HEK293 (cell line): ENCODE data around the gene NIBAN1.

Experiments used
- AEBP2 ChIP-seq: fragments of 450-650 bp; formaldehyde crosslinking; IDR thresholded peaks from 2 replicates; pipeline ENCODE4 v1.5.1; 2016; ENCODE audit warnings: missing biosample characterization, missing genetic modification characterization, borderline replicate concordance
- BCL11A ChIP-seq: fragments of 450-650 bp; formaldehyde crosslinking; IDR thresholded peaks from 2 replicates; pipeline ENCODE4 v1.5.1; 2016; ENCODE audit warnings: low read depth, missing biosample characterization, missing genetic modification characterization
- BCL11B ChIP-seq: fragments of 450-650 bp; formaldehyde crosslinking; IDR thresholded peaks from 2 replicates; pipeline ENCODE4 v1.5.1; 2016; ENCODE audit warnings: low read depth, missing biosample characterization, missing genetic modification characterization
- BCL6B ChIP-seq: fragments of 450-650 bp; formaldehyde crosslinking; IDR thresholded peaks from 2 replicates; pipeline ENCODE4 v1.5.1; 2017; ENCODE audit warnings: missing biosample characterization, missing genetic modification characterization
- FEZF1 ChIP-seq: fragments of 450-650 bp; formaldehyde crosslinking; IDR thresholded peaks from 2 replicates; pipeline ENCODE4 v1.5.1; 2016; ENCODE audit warnings: missing biosample characterization, missing genetic modification characterization
- GLIS2 ChIP-seq: fragments of 450-650 bp; formaldehyde crosslinking; IDR thresholded peaks from 2 replicates; pipeline ENCODE4 v1.5.1; 2016; ENCODE audit warnings: missing biosample characterization, missing genetic modification characterization
- MZF1 ChIP-seq: fragments of 450-650 bp; formaldehyde crosslinking; IDR thresholded peaks from 2 replicates; pipeline ENCODE4 v1.5.1; 2017; ENCODE audit warnings: missing biosample characterization, missing genetic modification characterization, borderline replicate concordance
- RBAK ChIP-seq: fragments of 450-650 bp; formaldehyde crosslinking; IDR thresholded peaks from 2 replicates; pipeline ENCODE4 v1.5.1; 2016; ENCODE audit warnings: missing biosample characterization, missing genetic modification characterization
- SALL2 ChIP-seq: fragments of 450-650 bp; formaldehyde crosslinking; IDR thresholded peaks from 2 replicates; pipeline ENCODE4 v1.5.0; 2017; ENCODE audit warnings: missing biosample characterization, mild to moderate bottlenecking, missing genetic modification characterization, borderline replicate concordance
- SP7 ChIP-seq: fragments of 450-650 bp; formaldehyde crosslinking; IDR thresholded peaks from 2 replicates; pipeline ENCODE4 v1.5.1; 2016; ENCODE audit warnings: missing biosample characterization, missing genetic modification characterization
- TSHZ1 ChIP-seq: fragments of 450-650 bp; formaldehyde crosslinking; IDR thresholded peaks from 2 replicates; pipeline ENCODE4 v1.5.1; 2016; ENCODE audit warnings: missing biosample characterization, missing genetic modification characterization, borderline replicate concordance
- WT1 ChIP-seq: fragments of 450-650 bp; formaldehyde crosslinking; IDR thresholded peaks from 2 replicates; pipeline ENCODE4 v1.5.1; 2016; ENCODE audit warnings: missing biosample characterization, missing genetic modification characterization
- ZBTB20 ChIP-seq: fragments of 450-650 bp; formaldehyde crosslinking; IDR thresholded peaks from 2 replicates; pipeline ENCODE4 v1.5.1; 2016; ENCODE audit warnings: missing biosample characterization, missing genetic modification characterization
- ZBTB6 ChIP-seq: fragments of 450-650 bp; formaldehyde crosslinking; IDR thresholded peaks from 2 replicates; pipeline ENCODE4 v1.5.1; 2017; ENCODE audit warnings: missing biosample characterization, missing genetic modification characterization
- ZBTB8A ChIP-seq: fragments of 450-650 bp; formaldehyde crosslinking; IDR thresholded peaks from 2 replicates; pipeline ENCODE4 v1.5.1; 2016; ENCODE audit warnings: missing biosample characterization, missing genetic modification characterization
- ZEB2 ChIP-seq: fragments of 450-650 bp; formaldehyde crosslinking; IDR thresholded peaks from 2 replicates; pipeline ENCODE4 v1.5.1; 2016; ENCODE audit warnings: missing biosample characterization, missing genetic modification characterization
- ZFHX2 ChIP-seq: fragments of 450-650 bp; formaldehyde crosslinking; conservative IDR thresholded peaks from 2 replicates; pipeline ENCODE4 v1.5.1; 2016; ENCODE audit warnings: missing biosample characterization, missing genetic modification characterization
- ZFP37 ChIP-seq: fragments of 450-650 bp; formaldehyde crosslinking; IDR thresholded peaks from 2 replicates; pipeline ENCODE4 v1.5.1; 2016; ENCODE audit warnings: missing biosample characterization, missing genetic modification characterization
- ZIC2 ChIP-seq: fragments of 450-650 bp; formaldehyde crosslinking; IDR thresholded peaks from 2 replicates; pipeline ENCODE4 v1.5.1; 2016; ENCODE audit warnings: missing biosample characterization, missing genetic modification characterization
- ZNF292 ChIP-seq: fragments of 450-650 bp; formaldehyde crosslinking; IDR thresholded peaks from 2 replicates; pipeline ENCODE4 v1.5.1; 2016; ENCODE audit warnings: low read depth, missing biosample characterization, missing genetic modification characterization, borderline replicate concordance
- ZNF362 ChIP-seq: fragments of 450-650 bp; formaldehyde crosslinking; IDR thresholded peaks from 2 replicates; pipeline ENCODE4 v1.5.1; 2016; ENCODE audit warnings: missing biosample characterization, missing genetic modification characterization
- ZNF37A ChIP-seq: fragments of 450-650 bp; IDR thresholded peaks from 2 replicates; pipeline ENCODE4 v1.5.1; 2018; ENCODE audit warnings: missing biosample characterization, missing genetic modification characterization
- ZNF404 ChIP-seq: fragments of 450-650 bp; formaldehyde crosslinking; IDR thresholded peaks from 2 replicates; pipeline ENCODE4 v1.5.1; 2017; ENCODE audit warnings: missing biosample characterization, missing genetic modification characterization
- ZNF473 ChIP-seq: fragments of 450-650 bp; formaldehyde crosslinking; IDR thresholded peaks from 2 replicates; pipeline ENCODE4 v1.5.1; 2017; ENCODE audit warnings: missing biosample characterization, missing genetic modification characterization
- ZNF48 ChIP-seq: fragments of 450-650 bp; formaldehyde crosslinking; IDR thresholded peaks from 2 replicates; pipeline ENCODE4 v1.5.1; 2016; ENCODE audit warnings: missing biosample characterization, missing genetic modification characterization
- ZNF555 ChIP-seq: fragments of 450-650 bp; formaldehyde crosslinking; conservative IDR thresholded peaks from 2 replicates; pipeline ENCODE4 v1.5.1; 2017; ENCODE audit warnings: missing biosample characterization, mild to moderate bottlenecking, missing genetic modification characterization, inconsistent platforms
- ZNF621 ChIP-seq: fragments of 450-650 bp; formaldehyde crosslinking; IDR thresholded peaks from 2 replicates; pipeline ENCODE4 v1.5.1; 2017; ENCODE audit warnings: missing biosample characterization, missing genetic modification characterization
- ZNF624 ChIP-seq: fragments of 450-650 bp; formaldehyde crosslinking; IDR thresholded peaks from 2 replicates; pipeline ENCODE4 v1.5.1; 2017; ENCODE audit warnings: missing biosample characterization, missing genetic modification characterization
- ZNF626 ChIP-seq: fragments of 450-650 bp; sonication (Bioruptor Pico); formaldehyde crosslinking; IDR thresholded peaks from 2 replicates; pipeline ENCODE4 v1.5.1; 2018; ENCODE audit warnings: missing biosample characterization, missing genetic modification characterization, inconsistent platforms
- ZNF639 ChIP-seq: fragments of 450-650 bp; formaldehyde crosslinking; IDR thresholded peaks from 2 replicates; pipeline ENCODE4 v1.5.1; 2016; ENCODE audit warnings: missing biosample characterization, missing genetic modification characterization
- ZNF768 ChIP-seq: fragments of 450-650 bp; formaldehyde crosslinking; IDR thresholded peaks from 2 replicates; pipeline ENCODE4 v1.5.1; 2018; ENCODE audit warnings: missing biosample characterization, mild to moderate bottlenecking, missing genetic modification characterization
- ZNF843 ChIP-seq: fragments of 450-650 bp; formaldehyde crosslinking; IDR thresholded peaks from 2 replicates; pipeline ENCODE4 v1.5.1; 2016; ENCODE audit warnings: missing biosample characterization, missing genetic modification characterization

NIBAN1 gene

GRCh38 chr1:184974056-184974836 is at the start of gene NIBAN1 (continued):
- TF ChIP-seq GLIS2 (tag by site-specific recombination) (peak; percentile 76), SALL2 (no peak), ZNF621 (tag by site-specific recombination) (no peak), ZNF555 (tag by site-specific recombination) (no peak), ZNF37A (tag by site-specific recombination) (no peak), ZBTB20 (tag by site-specific recombination) (no peak; the same call in 1 of the 2 replicates), ZNF843 (tag by site-specific recombination) (no peak), ZFP37 (tag by site-specific recombination) (peak; percentile 64), ZNF404 (tag by site-specific recombination) (no peak), TSHZ1 (tag by site-specific recombination) (no peak), RBAK (no peak), ZBTB6 (tag by site-specific recombination) (no peak), ZNF639 (tag by site-specific recombination) (no peak), FEZF1 (no peak), ZFHX2 (tag by site-specific recombination) (peak; percentile 97), BCL11A (tag by site-specific recombination) (no peak), BCL6B (tag by site-specific recombination) (no peak), AEBP2 (tag by site-specific recombination) (no peak), SP7 (tag by site-specific recombination) (peak; percentile 56), ZNF473 (tag by site-specific recombination) (no peak), ZNF624 (tag by site-specific recombination) (no peak), ZNF768 (tag by site-specific recombination) (no peak), ZBTB8A (tag by site-specific recombination) (peak; percentile 86), MZF1 (tag by site-specific recombination) (no peak), ZNF292 (tag by site-specific recombination) (no peak), BCL11B (tag by site-specific recombination) (no peak), ZNF626 (tag by site-specific recombination) (no peak), ZNF48 (tag by site-specific recombination) (no peak), ZEB2 (tag by site-specific recombination) (peak; percentile 26), ZIC2 (no peak), WT1 (tag by site-specific recombination) (no peak), ZNF362 (tag by site-specific recombination) (no peak)
